ENCODE results near the gene SLC6A8. TPM values are rescaled to one million over a fixed set of nuclear protein-coding genes. Genes with fewer than 3 reads are reported as not detected.
"Not testable (repeated sequence)": the region's sequence is repeated elsewhere in the genome, so short reads cannot be mapped to it uniquely, and the experiment has no call there.

The SLC6A8 gene
- polyA plus RNA-seq, 4 donors = 16.8 to 64.5 (median 46.2) TPM

GRCh38 chrX:153691032-153691827 is 3.5 kb downstream of the SLC6A8 start:
- DNase-seq (ENCODE audit: low read depth in 4 of 4, low spot score in 3 of 4) = not testable (repeated sequence)

GRCh38 chrX:153692003-153692402 is 4.3 kb downstream of the SLC6A8 start:
- DNase-seq (ENCODE audit: low read depth in 4 of 4, low spot score in 3 of 4) = no peak

- DNase-seq (ENCODE audit: low read depth in 4 of 4, low spot score in 3 of 4) = no peak
Observed at GRCh38 chrX:153692611-153693156, 5.0 kb downstream of the SLC6A8 start.

GRCh38 chrX:153693216-153694086 is 5.7 kb downstream of the SLC6A8 start:
- no peak for DNase-seq (ENCODE audit: low read depth in 4 of 4, low spot score in 3 of 4)

GRCh38 chrX:153694256-153694655 is 6.5 kb downstream of the SLC6A8 start:
- DNase-seq (ENCODE audit: low read depth in 4 of 4, low spot score in 3 of 4) = not testable (repeated sequence)

- no peak for DNase-seq (ENCODE audit: low read depth in 4 of 4, low spot score in 3 of 4)
Observed at GRCh38 chrX:153694687-153695270, 7.1 kb downstream of the SLC6A8 start.

- DNase-seq (ENCODE audit: low read depth in 4 of 4, low spot score in 3 of 4) = no peak
Observed at GRCh38 chrX:153696100-153696499, 8.4 kb downstream of the SLC6A8 start.

GRCh38 chrX:153696538-153696937 is 8.8 kb downstream of the SLC6A8 start:
- not testable (repeated sequence) for DNase-seq (ENCODE audit: low read depth in 4 of 4, low spot score in 3 of 4)

- not testable (repeated sequence) for DNase-seq (ENCODE audit: low read depth in 4 of 4, low spot score in 3 of 4)
Observed at GRCh38 chrX:153696986-153697722, 9.4 kb downstream of the SLC6A8 start.

GRCh38 chrX:153697924-153698865 is 10.5 kb downstream of the SLC6A8 start:
- no peak for DNase-seq (ENCODE audit: low read depth in 4 of 4, low spot score in 3 of 4)

- not testable (repeated sequence) for DNase-seq (ENCODE audit: low read depth in 4 of 4, low spot score in 3 of 4)
Observed at GRCh38 chrX:153699210-153699783, 11.6 kb downstream of the SLC6A8 start.

GRCh38 chrX:153699784-153700371 is 12.2 kb downstream of the SLC6A8 start:
- DNase-seq (ENCODE audit: low read depth in 4 of 4, low spot score in 3 of 4) = not testable (repeated sequence)

- DNase-seq (ENCODE audit: low read depth in 4 of 4, low spot score in 3 of 4) = no peak
Observed at GRCh38 chrX:153700376-153700945, 12.7 kb downstream of the SLC6A8 start.

GRCh38 chrX:153700967-153701366 is 13.2 kb downstream of the SLC6A8 start:
- no peak for DNase-seq (ENCODE audit: low read depth in 4 of 4, low spot score in 3 of 4)

- DNase-seq (ENCODE audit: low read depth in 4 of 4, low spot score in 3 of 4) = no peak
Observed at GRCh38 chrX:153701706-153702105, 14.0 kb downstream of the SLC6A8 start.

- DNase-seq (ENCODE audit: low read depth in 4 of 4, low spot score in 3 of 4) = no peak
Observed at GRCh38 chrX:153702336-153703035, 14.8 kb downstream of the SLC6A8 start.

GRCh38 chrX:153703036-153703370 is 15.3 kb downstream of the SLC6A8 start:
- DNase-seq (ENCODE audit: low read depth in 4 of 4, low spot score in 3 of 4) = no peak

Measured in left renal pelvis (tissue), 4 donors.